Hepatocyte (in vitro differentiated cells): Measurements from ENCODE around the gene NPAS3. TPM values are rescaled to one million over a fixed set of nuclear protein-coding genes. Genes with fewer than 3 reads are reported as not detected.

Experiments used
- DNase-seq: peaks from one replicate; pipeline ENCODE4 v3.0.0-alpha.2; 2016; ENCODE audit warnings: low spot score
- H2AFZ ChIP-seq: fragments of 200-600 bp; sonication (generic); 2 replicates; pipeline ENCODE4 v1.6.0; 2016; ENCODE audit warnings: antibody characterized with exemption, mild to moderate bottlenecking
- H3K27ac ChIP-seq: fragments of 200-600 bp; sonication (generic); 2 replicates; pipeline ENCODE4 v1.5.1; 2016; ENCODE audit warnings: mild to moderate bottlenecking
- H3K27me3 ChIP-seq: fragments of 200-600 bp; sonication (generic); 2 replicates; pipeline ENCODE4 v1.6.1; 2016
- H3K36me3 ChIP-seq: fragments of 200-600 bp; sonication (generic); replicated peaks from 2 replicates; pipeline ENCODE4 v1.5.1; 2016; ENCODE audit warnings: low read depth; ENCODE audit not compliant: insufficient read depth
- H3K4me1 ChIP-seq: fragments of 200-600 bp; sonication (generic); 2 replicates; pipeline ENCODE4 v1.5.1; 2016; ENCODE audit warnings: mild to moderate bottlenecking, moderate library complexity; ENCODE audit not compliant: insufficient read depth
- H3K4me2 ChIP-seq: fragments of 200-600 bp; sonication (generic); 2 replicates; pipeline ENCODE4 v1.6.0; 2016
- H3K4me3 ChIP-seq: fragments of 200-600 bp; sonication (generic); 2 replicates; pipeline ENCODE4 v1.5.1; 2016; ENCODE audit warnings: mild to moderate bottlenecking
- H3K79me2 ChIP-seq: fragments of 200-600 bp; sonication (generic); 2 replicates; pipeline ENCODE4 v1.6.0; 2017; ENCODE audit warnings: mild to moderate bottlenecking
- H3K9me2 ChIP-seq: fragments of 200-600 bp; sonication (generic); replicated peaks from 2 replicates; pipeline ENCODE4 v1.6.0; 2017; ENCODE audit warnings: mild to moderate bottlenecking; ENCODE audit not compliant: insufficient read depth
- H3K9me3 ChIP-seq: fragments of 200-600 bp; sonication (generic); 2 replicates; pipeline ENCODE4 v1.5.1; 2016; ENCODE audit warnings: low read depth, mild to moderate bottlenecking
- H4K20me1 ChIP-seq: fragments of 200-600 bp; sonication (generic); 2 replicates; pipeline ENCODE4 v1.6.0; 2016; ENCODE audit warnings: mild to moderate bottlenecking; ENCODE audit not compliant: insufficient read depth, poor library complexity, severe bottlenecking
- CTCF ChIP-seq: fragments of 200-600 bp; sonication (generic); IDR thresholded peaks from 2 replicates; pipeline ENCODE4 v1.5.1; 2016; ENCODE audit warnings: antibody characterized with exemption, mild to moderate bottlenecking; ENCODE audit not compliant: poor library complexity
- EZH2 ChIP-seq: fragments of 200-600 bp; sonication (generic); IDR thresholded peaks from 2 replicates; pipeline ENCODE4 v1.6.1; 2016; ENCODE audit warnings: antibody characterized with exemption, mild to moderate bottlenecking, borderline replicate concordance
- EZH2phosphoT487 ChIP-seq: fragments of 200-600 bp; sonication (generic); IDR thresholded peaks from one replicate; pipeline ENCODE4 v1.6.1; 2018; ENCODE audit warnings: antibody characterized with exemption, mild to moderate bottlenecking, low read depth, moderate library complexity; ENCODE audit not compliant: unreplicated experiment, severe bottlenecking
- WGBS: methylation state at CpG from one replicate; pipeline ENCODE4 v1.1.6; 2016; ENCODE audit warnings: low lambda C conversion rate; ENCODE audit errors: missing lambda C conversion rate; 5-methylcytosine and 5-hydroxymethylcytosine counted together
- polyA plus RNA-seq: library from polyadenylated mRNA; unstranded; fragments of >200 nt; fragmentation: Nextera tagmentation; extraction: Ambion mirVana; gene quantifications from 2 replicates; pipeline ENCODE4 v1.2.1, GENCODE V29; 2016
- total RNA-seq: library from RNA; depleted of rRNA; stranded (reverse); fragments of >200 nt; gene quantifications from 2 replicates; pipeline ENCODE4 v1.2.3, GENCODE V29; 2014

Gene NPAS3
- total and polyA plus RNA-seq, 2 experiments from 2014 or later: 0.11 to 1.1 TPM

GRCh38 chr14:33636716-33637115 is 698.0 kb downstream of the NPAS3 start:
- H4K20me1 ChIP-seq: no peaks in the 10 kb centered on the region
- H3K9me2 ChIP-seq: no peaks in the 10 kb centered on the region
- no peaks in the 10 kb centered on the region for H3K9me3 ChIP-seq
- H3K79me2 ChIP-seq: no peaks in the 10 kb centered on the region
- no peak overlapping the region for H3K4me2 ChIP-seq
- H3K27me3 ChIP-seq: peaks cover 7% of the 10 kb centered on the region
- no peak for DNase-seq
- H3K36me3 ChIP-seq: no peaks in the 10 kb centered on the region
- no peak overlapping the region for H3K4me3 ChIP-seq
- no peak for TF ChIP-seq EZH2phosphoT487
- no peak for TF ChIP-seq CTCF
- no peak for TF ChIP-seq EZH2
- no peaks in the 10 kb centered on the region for H3K4me1 ChIP-seq
- 82% methylated on average over 4 of the region's 4 CpGs for WGBS
- H3K27ac ChIP-seq: no peak overlapping the region
- H2AFZ ChIP-seq: no peak overlapping the region

GRCh38 chr14:33642080-33642479 is 703.4 kb downstream of the NPAS3 start:
- no peak overlapping the region for H3K4me3 ChIP-seq
- no peak for TF ChIP-seq EZH2
- no peak for TF ChIP-seq CTCF
- no peak for TF ChIP-seq EZH2phosphoT487
- H3K27ac ChIP-seq: no peak overlapping the region
- peaks cover 20% of the 10 kb centered on the region for H3K27me3 ChIP-seq
- no peaks in the 10 kb centered on the region for H3K79me2 ChIP-seq
- H2AFZ ChIP-seq: no peak overlapping the region
- no peaks in the 10 kb centered on the region for H3K4me1 ChIP-seq
- 39% methylated on average over 6 of the region's 6 CpGs for WGBS
- H3K4me2 ChIP-seq: no peak overlapping the region
- H3K36me3 ChIP-seq: no peaks in the 10 kb centered on the region
- no peak for DNase-seq
- H3K9me2 ChIP-seq: no peaks in the 10 kb centered on the region
- no peaks in the 10 kb centered on the region for H4K20me1 ChIP-seq
- H3K9me3 ChIP-seq: no peaks in the 10 kb centered on the region

- Histone ChIP-seq H3K36me3 (no peaks in the 10 kb centered on the region), H3K4me2 (no peak overlapping the region), H3K27ac (no peak overlapping the region), H3K9me3 (no peaks in the 10 kb centered on the region), H3K79me2 (no peaks in the 10 kb centered on the region), H3K9me2 (no peaks in the 10 kb centered on the region), H2AFZ (no peak overlapping the region), H3K27me3 (peaks cover 20% of the 10 kb centered on the region), H3K4me1 (no peaks in the 10 kb centered on the region), H4K20me1 (no peaks in the 10 kb centered on the region), H3K4me3 (no peak overlapping the region)
- TF ChIP-seq CTCF (no peak), EZH2 (no peak), EZH2phosphoT487 (no peak)
- WGBS: 50% methylated on average over 4 of the region's 4 CpGs
- no peak for DNase-seq
These were observed 704.1 kb downstream of the NPAS3 start for GRCh38 chr14:33642691-33643244.
